GM19467 (cell line): ENCODE data around the gene SLC25A41.

Experiments used
- ATAC-seq: cut with Tn5 transposase; IDR thresholded peaks from one replicate; pipeline ENCODE4 v1.9.1; 2021; ENCODE audit warnings: mild to moderate bottlenecking, moderate library complexity; ENCODE audit not compliant: unreplicated experiment

The SLC25A41 gene

GRCh38 chr19:6460099-6460884, 26.7 kb upstream of the SLC25A41 start:
- ATAC-seq, result peak; percentile 72

GRCh38 chr19:6459262-6460098, 25.9 kb upstream of the SLC25A41 start, which contains the start of gene SLC25A23:
Gene SLC25A23, minus strand, starts transcription at chr19:6459792. Its CDS starts 164 bp downstream, at chr19:6459628.
- ATAC-seq, result peak; percentile 15

GRCh38 chr19:6458695-6459261, 25.2 kb upstream of the SLC25A41 start:
- ATAC-seq, result no peak

DNA sequence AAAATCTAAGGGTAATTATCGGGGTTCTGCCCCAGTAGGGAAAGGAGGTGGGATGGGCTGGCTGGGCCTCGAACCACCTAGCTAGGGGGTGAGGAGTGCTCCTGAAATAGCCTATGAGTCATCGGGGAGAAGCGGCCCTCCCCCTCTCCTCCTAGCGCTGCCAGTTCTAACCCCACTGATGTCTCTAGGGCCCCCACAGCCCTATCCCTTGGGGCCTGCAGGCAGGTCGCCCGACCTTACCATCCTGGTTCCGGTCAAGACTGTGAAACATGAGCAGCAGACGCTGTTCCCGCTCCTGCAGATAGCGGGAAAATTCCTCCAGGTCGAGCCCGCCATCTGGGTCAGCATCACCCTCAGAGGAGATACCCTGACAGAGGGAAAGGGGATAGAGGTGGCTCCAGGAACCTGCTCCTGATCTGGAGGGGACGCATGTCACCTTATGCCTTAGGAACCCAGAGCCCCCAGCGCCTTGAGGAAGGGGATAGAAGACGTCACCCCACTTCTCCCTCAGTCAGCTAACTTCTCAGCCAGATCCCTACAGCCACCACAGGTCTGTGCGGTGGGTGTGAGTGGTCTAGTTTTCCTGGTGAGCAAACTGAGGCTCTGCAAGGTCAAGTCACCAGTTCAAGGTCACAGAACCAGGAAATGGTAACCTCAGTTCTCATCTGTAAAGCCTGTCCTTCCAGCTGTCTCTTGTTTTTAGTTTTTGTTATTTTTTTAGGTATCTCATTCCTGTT, 24.6 kb upstream of the SLC25A41 start:
- no peak for ATAC-seq

DNA sequence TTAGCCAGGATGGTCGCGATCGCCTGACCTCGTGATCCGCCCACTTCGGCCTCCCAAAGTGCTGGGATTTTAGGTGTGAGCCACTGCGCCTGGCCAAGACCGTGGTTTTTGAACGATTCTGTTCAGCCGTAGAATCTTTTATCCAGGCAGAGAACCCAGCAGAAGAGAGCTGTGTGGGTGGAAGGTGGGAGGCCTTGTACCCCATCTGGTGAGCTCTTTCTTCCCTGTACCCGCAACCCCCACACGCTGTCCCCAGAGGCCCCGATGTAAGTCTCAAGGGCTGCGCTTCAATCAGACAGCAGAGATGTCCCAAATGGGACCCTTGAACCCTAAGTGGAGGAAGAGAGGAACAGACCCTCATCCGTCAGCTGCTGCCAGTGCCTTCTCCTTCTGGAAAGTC, 22.4 kb upstream of the SLC25A41 start:
- ATAC-seq, result no peak

DNA sequence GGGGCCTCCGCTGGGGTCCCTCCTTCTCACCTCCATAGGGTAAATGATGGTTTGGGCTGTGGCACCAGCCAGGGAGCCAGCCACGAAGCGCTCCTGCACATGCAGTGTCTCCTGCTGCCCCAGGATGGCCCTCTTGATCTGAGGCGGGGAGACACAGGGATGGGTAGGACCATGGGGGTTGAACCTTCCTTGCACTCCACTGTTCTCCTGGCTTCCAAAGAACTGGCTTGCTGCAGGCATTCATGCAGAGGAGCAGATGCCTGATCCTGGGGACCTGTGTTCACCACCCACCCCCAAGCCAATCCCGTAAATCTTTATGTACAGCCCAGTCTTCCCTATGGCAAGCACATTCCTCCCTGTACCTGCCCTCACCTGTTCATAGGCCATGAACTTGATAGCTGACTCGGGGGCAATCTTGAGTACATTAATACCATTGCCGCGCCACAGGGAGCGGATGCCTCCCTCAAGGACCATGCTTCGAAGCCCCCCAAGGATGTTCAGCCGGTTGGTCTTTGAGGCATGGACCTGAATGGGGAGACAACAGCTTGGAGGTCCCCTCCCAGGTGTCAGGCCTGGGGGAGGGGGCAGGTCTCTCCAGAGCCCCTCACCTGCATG, 20.5 kb upstream of the SLC25A41 start:
- ATAC-seq, result no peak

GRCh38 chr19:6452899-6453298, 19.3 kb upstream of the SLC25A41 start:
- ATAC-seq, result no peak

DNA sequence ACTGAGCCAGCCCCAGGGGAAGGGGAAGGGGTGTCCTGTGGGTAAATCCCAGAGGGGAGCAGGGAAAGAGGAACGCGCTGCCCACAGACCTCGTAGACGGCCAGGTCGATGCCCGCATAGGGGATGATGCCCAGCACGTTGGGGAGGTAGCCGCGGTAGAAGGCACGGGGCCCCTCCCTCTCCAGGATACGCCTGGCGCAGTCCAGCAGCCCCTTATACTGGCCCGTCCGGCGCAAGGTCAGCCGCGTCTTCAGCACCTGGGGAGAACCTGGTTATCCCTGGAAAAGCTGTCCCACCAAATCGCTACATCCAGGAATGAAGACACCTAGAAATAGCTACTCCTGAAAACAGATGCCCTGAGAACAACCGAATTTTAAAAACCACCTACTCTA, 18.7 kb upstream of the SLC25A41 start:
- no peak for ATAC-seq

DNA sequence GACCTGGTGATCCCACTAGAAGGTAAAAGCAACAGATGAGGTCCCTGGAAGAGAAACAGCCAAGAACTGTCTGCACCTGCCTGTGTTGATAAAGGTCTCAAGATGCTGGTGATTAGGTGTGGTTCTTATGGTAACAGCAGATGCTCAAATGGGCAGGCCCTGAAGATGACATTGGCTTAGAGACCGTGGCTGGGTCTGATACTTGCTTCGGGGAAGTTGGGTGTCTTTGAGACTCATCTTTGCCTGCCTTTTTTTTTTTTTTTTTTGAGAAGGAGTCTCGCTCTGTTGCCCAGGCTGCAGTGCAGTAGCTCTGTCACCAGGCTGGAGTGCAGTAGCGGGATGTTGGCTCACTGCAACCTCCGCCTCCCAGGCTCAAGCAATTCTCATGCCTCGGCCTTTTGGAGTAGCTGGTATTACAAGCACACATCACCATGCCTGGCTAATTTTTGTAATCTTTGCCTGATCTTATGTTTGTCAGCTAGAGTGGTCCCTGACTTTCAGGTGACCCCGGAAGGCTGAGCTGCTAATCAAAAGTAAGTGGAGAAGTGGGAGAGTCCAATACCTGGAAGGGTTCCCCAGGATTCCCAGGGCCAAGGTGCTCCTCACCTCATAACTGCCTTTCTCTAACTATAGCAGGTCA, 18.1 kb upstream of the SLC25A41 start:
- ATAC-seq, result no peak

DNA sequence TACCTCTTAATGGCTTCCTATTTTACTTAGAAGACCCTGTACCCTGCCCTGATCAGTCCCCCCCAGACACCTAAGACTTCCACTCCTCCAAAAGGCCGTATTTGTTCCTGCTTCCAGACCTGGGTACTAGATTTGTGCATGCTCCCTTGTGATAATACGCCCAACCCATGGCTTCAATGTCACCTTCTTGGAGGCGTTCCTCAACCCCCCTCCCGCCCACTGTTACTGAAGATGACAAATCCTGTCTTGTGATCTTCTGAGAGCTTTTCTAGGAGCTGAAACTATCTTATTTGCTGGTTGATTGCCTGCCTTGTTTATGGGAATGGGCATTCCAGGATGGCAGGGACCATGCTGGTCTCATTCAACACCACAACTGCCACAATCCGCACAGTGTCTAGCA, 16.6 kb upstream of the SLC25A41 start:
- no peak for ATAC-seq

- no peak for ATAC-seq
These were observed 14.5 kb upstream of the SLC25A41 start for GRCh38 chr19:6448045-6448444.

DNA sequence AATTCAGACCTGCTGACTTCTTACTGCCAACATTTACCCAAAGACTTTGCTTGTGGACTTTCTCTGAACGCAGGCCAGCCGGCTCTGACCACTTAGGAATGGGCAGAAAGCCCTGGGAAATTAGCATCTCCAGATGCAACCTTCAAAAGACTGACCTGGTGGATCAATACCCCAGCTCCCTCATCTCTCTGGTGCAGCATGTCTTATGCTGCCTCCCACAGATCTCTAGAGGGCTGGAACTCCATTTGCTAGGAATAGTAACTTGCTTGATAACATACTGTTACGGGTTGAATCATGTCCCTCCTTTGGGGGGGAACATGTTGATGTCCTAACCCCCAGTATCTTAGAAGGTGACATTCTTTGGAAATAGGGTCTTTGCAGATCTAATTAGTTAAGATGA, 12.9 kb upstream of the SLC25A41 start:
- ATAC-seq, result no peak

DNA sequence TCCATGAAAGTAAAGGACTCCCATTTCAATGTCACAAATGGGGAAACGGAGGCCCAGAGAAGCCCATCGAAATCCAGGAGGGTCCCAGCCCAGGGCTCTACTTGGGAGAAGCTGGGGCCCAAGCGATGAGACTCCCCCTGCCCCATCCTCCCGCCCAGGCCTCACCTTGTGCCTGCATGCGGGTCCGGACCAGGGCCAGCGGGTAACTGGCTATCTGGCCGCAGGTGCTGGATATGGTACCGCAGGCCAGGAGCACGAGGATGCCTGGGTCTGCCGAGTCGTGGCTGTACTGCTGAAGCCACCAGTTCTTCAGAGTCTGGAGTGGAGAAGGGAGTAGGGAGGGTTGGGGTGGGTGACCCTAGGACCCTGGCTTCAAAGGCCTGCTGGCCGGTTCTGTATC, 10.4 kb upstream of the SLC25A41 start:
- no peak for ATAC-seq

- no peak for ATAC-seq
These were observed 8.6 kb upstream of the SLC25A41 start for GRCh38 chr19:6442087-6442688.

DNA sequence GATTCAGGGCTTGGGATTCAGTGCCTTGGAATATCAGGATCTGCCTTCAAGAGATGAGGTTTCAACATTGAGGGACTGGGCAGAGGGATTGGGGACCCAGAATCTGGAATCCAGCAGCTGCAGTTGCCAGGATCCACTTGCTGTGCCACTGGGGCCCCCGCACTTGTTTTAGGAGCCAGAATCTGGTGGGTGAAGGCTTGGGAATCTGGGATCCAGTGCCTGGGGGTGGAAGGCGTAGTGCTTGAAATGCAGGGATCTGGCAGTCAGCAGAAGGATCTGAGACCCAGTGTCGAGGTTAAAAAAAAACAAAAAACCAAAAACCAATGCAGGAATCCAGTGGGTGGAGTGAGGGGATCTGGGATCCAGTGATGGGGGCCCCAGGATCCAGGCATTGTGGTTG, 7.3 kb upstream of the SLC25A41 start:
- no peak for ATAC-seq

- ATAC-seq, result no peak
These were observed 6.2 kb upstream of the SLC25A41 start for GRCh38 chr19:6439743-6440142.

DNA sequence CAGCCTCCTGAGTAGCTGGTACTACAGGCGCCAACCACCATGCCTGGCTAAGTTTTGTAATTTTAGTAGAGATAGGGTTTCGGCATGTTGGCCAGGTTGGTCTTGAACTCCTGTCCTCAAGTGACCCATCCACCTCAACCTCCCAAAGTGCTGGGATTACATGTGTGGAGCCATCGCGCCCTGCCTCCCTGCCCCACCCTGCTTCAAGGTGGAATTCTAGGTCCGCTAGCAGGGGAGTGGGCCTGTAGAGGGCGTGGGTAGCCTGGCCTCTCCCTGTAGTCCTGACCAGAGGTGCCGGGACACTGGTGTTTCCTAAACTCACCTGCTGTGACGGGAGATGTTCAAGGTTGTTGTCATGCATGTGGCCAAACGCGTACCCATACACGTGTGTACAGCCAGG, 398 bp downstream of the SLC25A41 start:
- no peak for ATAC-seq

DNA sequence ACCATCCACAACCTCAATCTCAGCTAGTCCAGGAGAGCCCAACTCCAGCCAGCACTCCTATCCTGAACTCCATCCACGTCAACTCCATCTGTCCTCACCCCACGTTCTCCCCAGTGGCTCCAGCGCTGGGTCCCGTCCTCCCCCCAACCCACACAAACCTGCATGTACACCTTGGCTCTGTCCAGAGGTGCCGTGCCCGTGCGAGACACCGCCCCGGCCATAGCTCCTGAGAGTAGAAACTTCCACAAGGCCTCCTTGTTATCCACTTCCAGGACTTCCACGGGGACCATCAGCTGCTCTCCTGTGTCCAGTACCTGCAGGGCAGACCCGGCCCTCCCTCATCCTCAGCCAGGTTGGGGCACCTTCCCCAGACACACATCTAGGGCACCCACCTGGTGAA, 1.7 kb downstream of the SLC25A41 start:
- ATAC-seq, result no peak

DNA sequence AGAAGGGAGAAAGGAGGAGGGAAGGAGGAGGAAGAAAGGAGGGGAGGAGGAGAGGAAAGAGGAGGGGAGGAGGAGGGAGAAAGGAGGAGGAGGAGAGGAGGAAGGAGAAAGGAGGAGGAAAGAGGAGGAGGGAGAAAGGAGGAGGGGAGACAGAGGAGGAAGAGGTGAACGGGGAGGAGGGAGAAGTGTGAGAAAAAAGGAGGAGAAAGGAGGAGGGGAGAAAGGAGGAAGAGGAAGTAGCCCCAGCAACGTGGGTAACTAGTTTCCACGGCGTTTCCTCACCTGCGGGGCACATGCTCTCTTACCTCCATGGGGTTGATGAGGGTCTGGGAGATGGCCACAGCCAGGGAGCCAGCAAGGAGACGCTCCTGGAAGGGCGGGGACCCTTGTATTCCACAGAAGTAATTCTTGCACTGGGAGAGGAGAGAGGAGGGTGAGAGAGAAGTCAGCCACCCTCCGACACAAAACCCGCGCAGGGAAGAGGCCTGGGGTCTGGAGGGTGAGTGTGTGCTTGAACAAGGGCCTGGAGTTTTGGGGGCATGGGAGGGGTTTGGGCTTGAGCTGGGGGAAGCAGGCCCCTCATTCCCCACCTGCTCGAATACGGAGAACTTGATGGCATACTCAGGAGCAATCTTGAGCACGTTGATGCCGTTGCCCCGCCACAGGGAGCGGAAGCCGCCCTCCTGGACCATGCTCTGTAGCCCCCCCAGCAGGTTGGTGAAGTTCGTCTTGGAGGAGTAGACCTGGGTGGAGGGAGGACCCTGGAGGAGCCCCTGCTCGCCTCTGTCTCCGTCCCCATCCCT, 3.9 kb downstream of the SLC25A41 start:
- ATAC-seq, result no peak
